GM10248 (cell line): ENCODE data around the gene ITGB3.
"Not testable (repeated sequence)": the region's sequence is repeated elsewhere in the genome, so short reads cannot be mapped to it uniquely, and the experiment has no call there.

Experiments used
- CTCF ChIA-PET: fragments of 300-600 bp; sonication (Branson Sonifier 250); formaldehyde crosslinking; extraction: SDS; loops from one replicate; lab custom pipeline; 2021; ENCODE audit warnings: antibody characterized with exemption; lab: Yijun Ruan, JAX
- POLR2A ChIA-PET: fragments of 350-650 bp; sonication (Branson Sonifier 250); formaldehyde crosslinking; extraction: SDS; loops from one replicate; lab custom pipeline; 2020; ENCODE audit warnings: antibody characterized with exemption; lab: Yijun Ruan, JAX
- DNase-seq: peaks from one replicate; pipeline ENCODE4 v3.0.0; 2012; ENCODE audit errors: extremely low spot score
- TF ChIP-seq, protein P1 (sequence below): IDR thresholded peaks from 2 replicates; pipeline ENCODE4 v1.5.1; 2012; ENCODE audit warnings: mild to moderate bottlenecking, low read depth; ENCODE audit errors: extremely low read depth, missing control alignments, control extremely low read depth

ITGB3 gene

DNA sequence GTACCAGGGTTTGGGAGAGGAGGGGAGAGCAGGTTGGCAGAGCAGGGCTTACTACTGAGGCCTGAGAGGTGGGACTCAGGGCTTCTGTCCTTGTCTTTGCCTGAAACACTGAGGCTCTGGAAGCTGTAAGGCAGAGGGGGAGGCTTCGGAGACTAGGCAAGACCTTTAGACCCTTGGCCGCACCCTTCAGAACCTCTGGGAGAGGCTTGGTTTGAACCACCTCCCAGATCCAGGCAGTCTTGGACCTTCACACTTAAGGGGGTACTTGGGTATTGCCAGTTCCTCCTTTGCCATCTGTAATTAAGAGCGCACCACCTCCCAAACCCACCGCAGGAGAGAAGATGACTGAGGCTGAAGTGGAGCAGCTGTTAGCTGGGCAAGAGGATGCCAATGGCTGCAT, 31.6 kb upstream of the ITGB3 start:
- POLR2A ChIA-PET = no interaction called here
- no peak for DNase-seq
- CTCF ChIA-PET = interaction anchor here (0.6 kb wide), 1 partner anchor 9 kb away, joined by 3 read pairs; no protein-coding TSS in a partner anchor
- TF ChIP-seq, protein P1, sequence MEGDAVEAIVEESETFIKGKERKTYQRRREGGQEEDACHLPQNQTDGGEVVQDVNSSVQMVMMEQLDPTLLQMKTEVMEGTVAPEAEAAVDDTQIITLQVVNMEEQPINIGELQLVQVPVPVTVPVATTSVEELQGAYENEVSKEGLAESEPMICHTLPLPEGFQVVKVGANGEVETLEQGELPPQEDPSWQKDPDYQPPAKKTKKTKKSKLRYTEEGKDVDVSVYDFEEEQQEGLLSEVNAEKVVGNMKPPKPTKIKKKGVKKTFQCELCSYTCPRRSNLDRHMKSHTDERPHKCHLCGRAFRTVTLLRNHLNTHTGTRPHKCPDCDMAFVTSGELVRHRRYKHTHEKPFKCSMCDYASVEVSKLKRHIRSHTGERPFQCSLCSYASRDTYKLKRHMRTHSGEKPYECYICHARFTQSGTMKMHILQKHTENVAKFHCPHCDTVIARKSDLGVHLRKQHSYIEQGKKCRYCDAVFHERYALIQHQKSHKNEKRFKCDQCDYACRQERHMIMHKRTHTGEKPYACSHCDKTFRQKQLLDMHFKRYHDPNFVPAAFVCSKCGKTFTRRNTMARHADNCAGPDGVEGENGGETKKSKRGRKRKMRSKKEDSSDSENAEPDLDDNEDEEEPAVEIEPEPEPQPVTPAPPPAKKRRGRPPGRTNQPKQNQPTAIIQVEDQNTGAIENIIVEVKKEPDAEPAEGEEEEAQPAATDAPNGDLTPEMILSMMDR = no peak

DNA sequence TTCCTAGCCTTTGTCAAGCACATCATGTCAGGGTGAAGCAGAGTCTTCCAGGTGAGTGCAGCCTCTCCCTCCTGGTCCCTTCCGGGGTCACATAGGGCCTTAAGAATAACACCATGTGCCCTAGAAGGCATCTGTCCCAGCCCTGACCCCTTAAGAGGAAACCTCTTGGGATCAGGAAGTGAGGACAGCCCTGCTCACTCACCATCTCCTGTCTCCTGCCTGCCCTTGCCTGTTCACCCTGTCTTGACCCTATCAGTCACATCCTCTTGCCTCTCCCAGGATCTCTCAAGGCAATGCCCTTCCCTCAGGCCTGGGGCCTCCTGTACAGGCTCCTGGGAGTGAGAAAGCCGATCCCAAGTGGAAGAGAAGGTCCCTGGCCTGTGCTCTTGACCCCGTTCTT, 30.6 kb upstream of the ITGB3 start:
- TF ChIP-seq, protein P1 = no peak

DNA sequence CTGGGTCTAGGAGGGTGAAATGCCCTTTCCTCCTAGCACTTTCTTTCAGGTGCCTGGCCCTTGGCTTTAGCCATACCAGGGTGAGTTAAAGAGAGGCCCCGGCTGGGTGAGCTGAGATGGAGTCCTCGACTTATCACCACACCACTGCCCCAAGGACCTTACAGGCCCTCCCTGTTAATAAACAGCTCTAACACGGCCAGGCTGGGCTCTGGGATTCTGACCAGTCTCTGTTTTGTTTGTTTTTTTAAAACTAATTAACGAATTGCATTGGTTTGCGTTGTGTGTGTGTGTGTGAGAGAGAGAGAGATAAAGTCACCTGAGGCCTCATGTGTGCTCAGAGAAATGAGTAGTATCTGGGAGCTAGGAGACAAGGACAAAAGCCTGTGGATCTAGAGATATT, 30.2 kb upstream of the ITGB3 start:
- no peak for DNase-seq
- TF ChIP-seq, protein P1 = no peak
- POLR2A ChIA-PET = no interaction called here
- CTCF ChIA-PET = no interaction called here

More for the DNA sequence above, 30.6 kb upstream of the ITGB3 start:
- DNase-seq = no peak
- ChIA-PET CTCF (no interaction called here), POLR2A (no interaction called here)

DNA sequence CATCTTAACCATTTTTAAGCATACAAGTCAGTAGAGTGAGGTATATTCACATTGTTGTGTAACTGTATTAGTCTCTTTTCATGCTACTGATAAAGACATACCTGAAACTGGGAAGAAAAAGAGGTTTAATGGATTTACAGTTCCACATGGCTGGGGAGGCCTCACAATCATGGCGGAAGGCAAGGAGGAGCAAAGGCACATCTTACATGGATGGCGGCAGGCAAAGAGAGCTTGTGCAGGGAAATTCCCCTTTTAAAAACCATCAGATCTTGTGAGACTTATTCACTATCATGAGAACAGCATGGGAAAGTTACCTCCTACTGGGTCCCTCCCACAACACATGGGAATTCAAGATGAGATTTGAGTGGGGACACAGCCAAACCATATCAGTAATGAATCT, 29.6 kb upstream of the ITGB3 start:
- CTCF ChIA-PET, POLR2A ChIA-PET, DNase-seq: not testable (repeated sequence)

DNA sequence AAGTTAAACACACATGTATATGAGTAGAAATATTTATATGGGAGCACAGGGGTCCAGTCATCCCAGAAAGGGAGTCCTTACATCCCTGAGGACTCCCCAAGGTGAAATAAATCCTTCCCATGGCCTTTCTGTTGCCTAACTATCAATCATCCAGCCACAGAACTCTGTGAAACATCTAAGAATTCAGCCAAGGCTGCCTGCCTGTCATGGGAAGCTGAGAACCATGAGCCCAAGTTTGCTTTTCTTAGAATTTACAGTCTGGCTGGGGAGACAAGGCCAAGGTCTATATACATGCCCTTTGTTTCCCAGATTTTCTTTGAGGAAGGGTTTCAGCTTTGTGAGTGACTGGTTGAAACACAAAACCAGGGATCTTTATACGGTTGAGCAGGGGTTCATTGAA, 28.7 kb upstream of the ITGB3 start:
- DNase-seq = no peak
- TF ChIP-seq, protein P1 = no peak
- ChIA-PET CTCF (interaction anchor here (2.3 kb wide), 1 partner anchor 91 kb away, joined by 11 read pairs; no protein-coding TSS in a partner anchor), POLR2A (no interaction called here)

DNA sequence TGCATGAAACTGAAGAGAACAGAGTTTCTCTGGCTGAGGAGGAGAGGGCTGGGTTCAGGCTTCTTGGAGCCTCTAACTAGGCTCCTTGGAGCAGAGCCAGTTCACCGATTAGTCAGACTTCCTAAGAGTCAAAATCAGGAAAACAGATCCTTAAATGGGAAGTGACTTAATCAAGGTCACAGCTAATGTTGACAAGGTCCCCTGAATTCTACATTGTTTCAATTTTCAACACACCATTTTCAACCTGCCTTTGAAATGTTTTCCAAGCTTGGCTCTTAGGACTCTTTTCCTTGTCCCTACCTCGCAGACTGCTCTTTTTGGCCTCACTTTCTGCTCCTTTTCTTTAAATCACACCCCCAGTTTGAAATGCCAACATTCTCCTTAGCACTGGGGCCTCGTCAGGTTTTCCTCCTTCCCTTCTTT, 28.2 kb upstream of the ITGB3 start:
- POLR2A ChIA-PET = no interaction called here
- DNase-seq = no peak
- TF ChIP-seq, protein P1 = no peak
- CTCF ChIA-PET = interaction anchor here (0.8 to 2.3 kb wide), 6 partner anchors 15 to 90 kb away, joined by 3 to 11 read pairs (median 4); no protein-coding TSS in a partner anchor

DNA sequence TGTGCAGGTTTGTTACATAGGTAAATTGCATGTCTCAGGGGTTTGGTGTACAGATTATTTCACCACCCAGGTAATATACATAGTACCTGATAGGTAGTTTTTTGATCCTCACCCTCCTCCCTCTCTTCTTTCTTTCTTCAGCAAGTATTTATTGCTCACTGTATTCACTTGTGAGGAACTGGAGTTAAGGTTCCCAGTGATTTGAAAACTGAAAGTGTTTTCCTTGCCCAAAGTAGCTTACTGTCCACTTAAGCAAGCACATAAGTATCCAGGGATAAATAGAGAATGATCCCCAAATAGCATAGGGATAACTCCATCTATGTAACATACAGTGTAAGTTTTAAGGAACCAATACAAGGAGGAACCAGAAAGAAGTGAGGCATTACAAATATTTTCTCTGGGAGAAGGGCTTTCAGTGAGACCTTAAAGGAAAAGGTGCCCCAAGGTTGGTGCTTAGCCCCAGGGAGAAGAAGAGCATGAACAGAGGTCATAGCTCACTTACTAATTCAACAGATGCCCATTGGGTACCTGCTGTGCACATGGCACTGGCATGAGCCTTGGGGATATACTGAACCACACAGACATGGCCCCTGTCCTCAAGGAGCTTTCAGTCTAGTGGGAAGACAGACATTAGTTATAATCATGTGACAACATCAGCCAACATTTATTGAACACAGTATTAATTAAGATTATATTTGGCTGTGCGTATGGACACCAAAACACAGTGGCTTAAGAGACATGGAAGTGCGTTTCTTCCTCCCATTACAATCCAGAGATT, 27.5 kb upstream of the ITGB3 start:
- no peak for DNase-seq
- TF ChIP-seq, protein P1 = no peak
- ChIA-PET CTCF (interaction anchor here (0.8 to 2.3 kb wide), 6 partner anchors 16 to 90 kb away, joined by 3 to 11 read pairs (median 4); no protein-coding TSS in a partner anchor), POLR2A (no interaction called here)
